Panc1 (cell line): Measurements from ENCODE around the gene TMEM200C.

Experiments
- POLR2AphosphoS5 ChIP-seq: IDR thresholded peaks from 2 replicates; pipeline ENCODE4 v1.6.1; 2012; ENCODE audit warnings: mild to moderate bottlenecking, low read depth, low read length, moderate library complexity
- SIN3A ChIP-seq: IDR thresholded peaks from 2 replicates; pipeline ENCODE4 v1.6.1; 2012; ENCODE audit warnings: low read depth, mild to moderate bottlenecking, low read length, moderate library complexity, borderline replicate concordance; ENCODE audit not compliant: insufficient read depth
- TF ChIP-seq, protein P1 (sequence below): fragments of 450-650 bp; IDR thresholded peaks from 2 replicates; pipeline ENCODE4 v1.5.1; 2017; ENCODE audit warnings: mild to moderate bottlenecking
- TF ChIP-seq, protein P2 (sequence below), 2 experiments: IDR thresholded peaks; 2 replicates each; pipeline ENCODE4 v1.6.1; 2011 to 2012; ENCODE audit warnings: low read depth in 2 of 2, control low read depth in 1 of 2, low read length in 1 of 2, mild to moderate bottlenecking in 1 of 2, moderate library complexity in 1 of 2; ENCODE audit not compliant: insufficient read depth in 1 of 2

DNA sequence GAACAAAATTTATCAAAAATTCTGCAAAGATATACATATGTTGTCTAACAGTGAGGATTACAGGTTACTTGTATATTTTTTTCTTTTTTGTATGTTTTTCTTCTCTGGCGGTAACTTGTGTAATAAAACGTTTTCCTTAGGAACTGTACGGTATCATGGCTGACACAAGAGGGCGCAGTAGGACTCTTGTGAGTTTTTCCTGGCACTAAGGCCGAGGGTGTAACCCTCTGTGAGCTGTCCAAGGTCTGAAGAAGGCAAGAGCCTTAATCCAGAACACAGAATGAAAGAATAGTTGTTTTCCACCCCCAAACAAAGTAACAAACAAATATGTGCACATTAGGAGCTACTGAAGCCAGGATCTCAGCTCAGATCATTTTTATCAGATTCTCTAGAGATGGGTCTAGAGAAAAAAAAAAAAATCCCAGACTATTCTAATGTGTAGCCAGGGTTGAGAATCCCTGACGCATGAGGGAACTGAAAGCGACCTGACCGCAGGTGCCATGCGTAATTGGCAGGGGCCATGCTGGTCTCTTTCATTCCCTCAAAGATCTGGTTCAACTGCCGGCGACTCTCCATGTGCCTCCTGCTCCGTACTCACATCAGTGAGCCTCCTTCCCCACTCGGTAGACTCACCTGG, 27.0 kb downstream of the TMEM200C start:
- TF ChIP-seq, protein P1, sequence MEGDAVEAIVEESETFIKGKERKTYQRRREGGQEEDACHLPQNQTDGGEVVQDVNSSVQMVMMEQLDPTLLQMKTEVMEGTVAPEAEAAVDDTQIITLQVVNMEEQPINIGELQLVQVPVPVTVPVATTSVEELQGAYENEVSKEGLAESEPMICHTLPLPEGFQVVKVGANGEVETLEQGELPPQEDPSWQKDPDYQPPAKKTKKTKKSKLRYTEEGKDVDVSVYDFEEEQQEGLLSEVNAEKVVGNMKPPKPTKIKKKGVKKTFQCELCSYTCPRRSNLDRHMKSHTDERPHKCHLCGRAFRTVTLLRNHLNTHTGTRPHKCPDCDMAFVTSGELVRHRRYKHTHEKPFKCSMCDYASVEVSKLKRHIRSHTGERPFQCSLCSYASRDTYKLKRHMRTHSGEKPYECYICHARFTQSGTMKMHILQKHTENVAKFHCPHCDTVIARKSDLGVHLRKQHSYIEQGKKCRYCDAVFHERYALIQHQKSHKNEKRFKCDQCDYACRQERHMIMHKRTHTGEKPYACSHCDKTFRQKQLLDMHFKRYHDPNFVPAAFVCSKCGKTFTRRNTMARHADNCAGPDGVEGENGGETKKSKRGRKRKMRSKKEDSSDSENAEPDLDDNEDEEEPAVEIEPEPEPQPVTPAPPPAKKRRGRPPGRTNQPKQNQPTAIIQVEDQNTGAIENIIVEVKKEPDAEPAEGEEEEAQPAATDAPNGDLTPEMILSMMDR: peak; percentile 77
- TF ChIP-seq POLR2AphosphoS5 (no peak), SIN3A (no peak)
- TF ChIP-seq, protein P2, sequence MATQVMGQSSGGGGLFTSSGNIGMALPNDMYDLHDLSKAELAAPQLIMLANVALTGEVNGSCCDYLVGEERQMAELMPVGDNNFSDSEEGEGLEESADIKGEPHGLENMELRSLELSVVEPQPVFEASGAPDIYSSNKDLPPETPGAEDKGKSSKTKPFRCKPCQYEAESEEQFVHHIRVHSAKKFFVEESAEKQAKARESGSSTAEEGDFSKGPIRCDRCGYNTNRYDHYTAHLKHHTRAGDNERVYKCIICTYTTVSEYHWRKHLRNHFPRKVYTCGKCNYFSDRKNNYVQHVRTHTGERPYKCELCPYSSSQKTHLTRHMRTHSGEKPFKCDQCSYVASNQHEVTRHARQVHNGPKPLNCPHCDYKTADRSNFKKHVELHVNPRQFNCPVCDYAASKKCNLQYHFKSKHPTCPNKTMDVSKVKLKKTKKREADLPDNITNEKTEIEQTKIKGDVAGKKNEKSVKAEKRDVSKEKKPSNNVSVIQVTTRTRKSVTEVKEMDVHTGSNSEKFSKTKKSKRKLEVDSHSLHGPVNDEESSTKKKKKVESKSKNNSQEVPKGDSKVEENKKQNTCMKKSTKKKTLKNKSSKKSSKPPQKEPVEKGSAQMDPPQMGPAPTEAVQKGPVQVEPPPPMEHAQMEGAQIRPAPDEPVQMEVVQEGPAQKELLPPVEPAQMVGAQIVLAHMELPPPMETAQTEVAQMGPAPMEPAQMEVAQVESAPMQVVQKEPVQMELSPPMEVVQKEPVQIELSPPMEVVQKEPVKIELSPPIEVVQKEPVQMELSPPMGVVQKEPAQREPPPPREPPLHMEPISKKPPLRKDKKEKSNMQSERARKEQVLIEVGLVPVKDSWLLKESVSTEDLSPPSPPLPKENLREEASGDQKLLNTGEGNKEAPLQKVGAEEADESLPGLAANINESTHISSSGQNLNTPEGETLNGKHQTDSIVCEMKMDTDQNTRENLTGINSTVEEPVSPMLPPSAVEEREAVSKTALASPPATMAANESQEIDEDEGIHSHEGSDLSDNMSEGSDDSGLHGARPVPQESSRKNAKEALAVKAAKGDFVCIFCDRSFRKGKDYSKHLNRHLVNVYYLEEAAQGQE (IDR thresholded peaks at IDR 0.05; ENCODE audit: insufficient read depth in 1 of 2, low read depth in 2 of 2, low read length in 1 of 2): peak; percentile 90 to 94
